ENCODE measurements around the gene ZFAND2A. TPM values are rescaled to one million over a fixed set of nuclear protein-coding genes. Genes with fewer than 3 reads are reported as not detected.
"Not testable (repeated sequence)": the region's sequence is repeated elsewhere in the genome, so short reads cannot be mapped to it uniquely, and the experiment has no call there.

Gene ZFAND2A, protein sequence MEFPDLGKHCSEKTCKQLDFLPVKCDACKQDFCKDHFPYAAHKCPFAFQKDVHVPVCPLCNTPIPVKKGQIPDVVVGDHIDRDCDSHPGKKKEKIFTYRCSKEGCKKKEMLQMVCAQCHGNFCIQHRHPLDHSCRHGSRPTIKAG
- 39.0 and 50.7 TPM in 2 replicates for total RNA-seq (2014; rRNA removed; shearing (Covaris generic))

DNA sequence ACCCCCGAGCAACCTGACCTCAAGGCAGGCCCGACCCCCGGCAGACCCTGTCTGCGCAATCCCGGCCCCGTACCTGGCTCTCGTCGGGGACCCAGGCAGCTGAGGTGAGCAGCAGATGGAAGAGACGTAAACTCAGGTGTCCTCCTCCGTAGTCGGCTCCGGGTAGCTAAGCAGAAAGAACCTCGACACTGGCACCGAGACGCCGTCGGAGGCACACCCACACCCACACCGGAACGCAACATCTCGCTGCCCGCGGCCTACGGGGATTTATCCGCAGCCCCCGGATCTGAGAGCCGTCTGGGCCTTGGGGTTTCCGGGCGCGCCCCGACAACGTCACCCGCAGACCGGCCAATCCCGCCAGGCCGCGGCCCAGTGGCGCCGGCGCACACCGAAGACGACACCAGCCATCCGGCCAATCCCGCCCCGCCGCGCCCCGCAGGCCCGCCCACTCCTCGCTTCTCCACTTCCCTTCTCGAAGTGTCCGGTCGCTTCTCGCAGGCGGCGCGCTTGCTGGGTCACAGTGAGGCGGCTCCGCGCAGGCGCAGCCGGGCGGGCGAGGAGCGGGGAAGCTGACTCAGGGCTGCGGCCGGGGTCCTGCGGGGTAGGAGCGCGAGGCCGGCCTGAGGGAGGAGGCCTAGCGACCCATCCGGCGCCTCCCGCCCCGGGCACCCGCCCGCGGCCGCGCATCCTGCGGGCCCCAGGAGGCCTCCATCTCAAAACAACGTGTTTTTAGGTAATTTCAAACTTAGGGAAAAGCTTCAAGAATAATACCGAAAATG lies at the start of gene ZFAND2A:
Gene ZFAND2A (minus strand): TSS at position 306 of the 779 bp plus-strand sequence. CDS start 1,984 bp downstream, outside the sequence.
- DNase-seq (ENCODE audit: low read depth) = peak; percentile 98

DNA sequence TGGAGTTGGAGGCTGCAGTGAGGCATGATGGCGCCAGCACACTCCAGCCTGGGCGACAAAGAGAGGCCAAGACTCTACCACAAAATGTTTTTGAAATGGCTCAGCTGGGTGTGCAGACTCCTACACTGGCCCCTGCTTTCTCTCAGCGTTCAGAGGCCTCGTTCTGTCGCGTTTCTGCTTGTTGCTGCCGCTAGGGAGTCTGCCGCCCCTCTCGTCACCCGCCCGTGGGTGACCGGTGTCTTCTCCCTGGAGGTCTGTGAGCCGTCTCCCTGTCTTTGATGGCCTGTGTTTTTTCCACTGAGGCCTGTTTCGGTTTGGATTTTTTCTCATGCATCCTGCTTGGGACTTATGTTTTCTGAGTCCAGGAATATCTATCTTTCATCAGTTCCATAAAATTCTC lies 49.1 kb upstream of the ZFAND2A start:
- DNase-seq (ENCODE audit: low read depth) = no peak

DNA sequence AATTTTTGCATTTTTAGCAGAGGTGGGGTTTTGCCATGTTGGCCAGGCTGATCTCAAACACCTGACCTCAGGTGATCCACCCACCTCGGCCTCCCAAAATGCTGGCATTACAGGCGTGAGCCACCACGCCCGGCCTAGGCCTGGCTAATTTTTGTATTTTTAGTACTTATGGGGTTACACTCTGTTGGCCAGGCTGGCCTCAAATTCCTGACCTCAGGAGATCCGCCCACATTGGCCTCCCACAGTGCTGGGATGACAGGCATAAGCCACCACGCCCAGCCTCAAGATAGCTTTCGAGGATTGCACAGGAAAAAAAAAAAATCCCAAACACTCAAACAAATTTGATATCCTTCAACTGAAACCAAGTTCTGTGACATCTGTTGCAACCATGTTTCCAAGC lies 45.7 kb upstream of the ZFAND2A start:
- not testable (repeated sequence) for DNase-seq (ENCODE audit: low read depth)

DNA sequence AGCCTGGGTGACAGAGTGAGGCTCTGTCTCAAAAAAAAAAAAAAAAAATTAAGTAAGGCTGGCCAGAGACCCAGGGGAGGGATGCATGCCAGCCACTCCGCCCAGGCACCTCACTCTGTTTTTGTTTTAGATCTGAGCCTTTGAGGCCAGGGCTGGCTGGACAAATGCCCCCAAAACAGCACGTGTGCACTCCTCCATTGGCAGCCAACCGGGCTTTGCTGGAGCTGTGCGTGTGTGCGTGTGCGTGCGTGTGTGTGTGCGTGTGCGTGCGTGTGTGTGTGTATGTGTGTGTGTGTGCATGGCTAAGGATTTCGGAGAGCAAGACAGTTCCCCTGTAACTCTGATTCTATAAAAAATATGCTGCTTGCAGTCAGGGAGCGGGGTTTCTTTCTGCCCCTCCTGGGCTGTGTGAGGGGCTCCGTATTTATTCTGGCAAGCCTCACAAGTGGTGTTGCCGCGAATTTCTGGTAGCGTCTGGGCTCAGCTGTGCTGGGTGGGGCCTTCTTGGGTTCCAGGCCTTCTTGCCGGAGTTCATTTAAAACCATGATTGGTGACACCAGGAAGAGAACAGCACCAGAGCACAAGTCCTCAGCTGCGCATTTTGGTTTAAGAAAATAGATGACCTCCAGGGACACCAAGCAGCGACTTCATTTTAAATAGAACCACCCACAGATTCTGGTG lies 44.6 kb upstream of the ZFAND2A start:
- no peak for DNase-seq (ENCODE audit: low read depth)

DNA sequence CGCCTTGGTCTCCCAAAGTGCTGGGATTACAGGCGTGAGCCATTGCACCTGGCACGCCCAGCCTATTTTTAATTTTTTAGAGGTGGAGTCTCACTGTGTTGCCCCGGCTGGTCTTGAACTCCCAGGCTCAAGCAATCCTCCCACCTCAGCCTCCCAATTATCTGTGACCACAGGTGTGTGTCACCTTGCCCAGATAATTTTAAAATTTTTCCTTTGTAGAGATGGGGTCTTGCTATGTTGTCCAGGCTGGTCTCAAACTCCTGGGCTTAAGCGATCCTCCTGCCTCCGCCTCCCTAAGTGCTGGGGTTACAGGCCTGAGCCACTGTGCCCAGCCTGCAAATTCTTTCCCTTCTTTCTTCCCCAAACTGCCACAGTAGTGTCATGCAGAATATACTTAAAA lies 42.9 kb upstream of the ZFAND2A start:
- not testable (repeated sequence) for DNase-seq (ENCODE audit: low read depth)

DNA sequence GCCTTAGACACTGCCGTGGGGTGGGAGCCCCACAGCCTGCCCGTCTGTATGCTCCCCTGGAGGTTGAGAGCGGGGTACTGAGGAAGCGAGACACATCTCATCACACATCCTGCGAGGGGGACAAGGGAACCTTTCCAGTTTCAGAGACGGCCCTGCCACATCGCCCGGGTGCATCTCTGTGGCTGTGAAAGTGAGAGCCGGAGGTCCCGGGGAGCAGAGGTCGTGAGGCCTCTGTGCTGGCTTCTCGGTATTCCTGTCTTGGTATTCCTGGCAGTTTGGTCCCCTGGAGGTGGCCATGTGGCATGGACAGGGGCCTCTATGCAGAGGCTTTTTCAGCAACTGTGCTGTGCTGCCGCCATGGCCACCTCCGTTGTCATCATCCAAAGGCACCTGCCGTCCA lies 41.9 kb upstream of the ZFAND2A start:
- no peak for DNase-seq (ENCODE audit: low read depth)

DNA sequence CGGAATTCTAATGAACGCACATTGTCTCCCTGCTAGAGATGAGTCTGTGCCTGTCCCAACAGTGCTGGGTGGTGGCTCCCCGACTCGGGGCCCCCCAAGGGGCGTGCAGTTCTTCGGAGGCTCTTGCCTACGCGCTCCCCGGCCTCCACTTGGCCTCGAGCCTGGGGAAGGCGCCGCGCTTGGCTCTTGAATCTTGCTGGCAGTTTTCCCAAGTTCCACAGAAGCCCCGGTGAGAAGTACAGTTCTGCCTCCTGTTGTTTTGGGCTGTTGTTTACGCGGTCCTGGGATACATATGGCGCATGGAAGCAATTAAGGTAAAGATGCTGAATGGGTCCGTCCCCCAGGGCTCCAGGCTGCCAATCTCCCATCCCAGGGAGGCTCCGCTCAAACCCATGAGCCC lies 40.0 kb upstream of the ZFAND2A start:
- peak; percentile 24 for DNase-seq (ENCODE audit: low read depth)

DNA sequence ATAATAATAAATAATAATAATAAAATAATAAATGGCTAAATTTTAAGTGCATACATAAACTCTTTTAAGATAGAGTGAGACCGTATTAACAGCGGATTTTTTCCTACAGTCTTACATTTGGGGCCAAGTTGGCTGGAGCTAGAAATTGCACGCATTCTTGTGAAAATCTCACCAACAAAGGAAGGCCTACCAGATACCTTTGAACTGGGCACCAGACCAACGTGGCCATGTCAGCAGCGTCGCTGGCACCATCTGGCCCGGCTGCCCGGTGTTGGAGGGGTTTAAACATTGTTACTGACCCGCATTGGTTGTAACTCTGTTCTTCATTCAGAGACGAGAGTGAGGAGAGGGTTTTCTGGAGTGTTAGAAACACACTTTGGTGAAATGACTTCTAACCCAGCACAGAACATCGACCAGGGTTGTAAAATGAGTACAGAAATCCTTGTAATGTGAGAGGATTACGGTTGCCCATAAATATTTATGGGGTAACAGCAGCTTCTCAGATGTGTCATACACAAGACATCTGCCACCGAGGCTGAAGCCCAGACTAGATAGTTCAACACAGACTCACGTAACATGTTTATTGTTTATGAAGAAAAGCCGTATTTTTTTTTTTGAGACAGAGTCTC lies 38.1 kb upstream of the ZFAND2A start:
- DNase-seq (ENCODE audit: low read depth) = peak; percentile 88

DNA sequence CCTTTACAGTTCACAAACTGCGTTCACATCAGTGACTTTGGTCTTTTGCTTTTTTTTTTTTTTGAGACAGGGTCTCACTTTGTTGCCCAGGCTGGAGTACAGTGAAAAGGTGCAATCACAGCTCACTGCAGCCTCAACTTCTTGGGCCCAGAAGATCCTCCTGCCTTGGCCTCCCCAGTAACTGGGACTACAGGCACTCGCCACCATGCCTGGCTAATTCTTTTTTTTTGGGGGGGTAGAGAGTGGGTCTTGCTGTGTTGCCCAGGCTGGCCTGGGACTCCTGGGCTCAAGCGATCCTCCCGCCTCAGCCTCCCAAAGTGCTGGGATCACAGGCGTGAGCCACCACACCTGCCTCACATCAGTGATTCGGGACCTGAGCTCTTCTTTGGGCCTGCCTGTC lies 37.0 kb upstream of the ZFAND2A start:
- no peak for DNase-seq (ENCODE audit: low read depth)

DNA sequence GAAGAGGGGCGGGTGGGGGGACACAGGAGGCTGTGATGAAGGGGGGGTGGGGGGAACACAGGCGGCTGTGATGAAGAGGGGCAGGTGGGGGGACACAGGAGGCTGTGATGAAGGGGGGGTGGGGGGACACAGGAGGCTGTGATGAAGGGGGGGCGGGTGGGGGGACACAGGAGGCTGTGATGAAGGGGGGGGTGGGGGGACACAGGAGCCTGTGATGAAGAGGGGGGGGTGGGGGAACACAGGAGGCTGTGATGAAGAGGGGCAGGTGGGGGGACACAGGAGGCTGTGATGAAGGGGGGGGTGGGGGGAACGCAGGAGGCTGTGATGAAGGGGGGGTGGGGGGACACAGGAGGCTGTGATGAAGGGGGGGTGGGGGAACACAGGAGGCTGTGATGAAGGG lies 36.4 kb upstream of the ZFAND2A start:
- DNase-seq (ENCODE audit: low read depth) = not testable (repeated sequence)

DNA sequence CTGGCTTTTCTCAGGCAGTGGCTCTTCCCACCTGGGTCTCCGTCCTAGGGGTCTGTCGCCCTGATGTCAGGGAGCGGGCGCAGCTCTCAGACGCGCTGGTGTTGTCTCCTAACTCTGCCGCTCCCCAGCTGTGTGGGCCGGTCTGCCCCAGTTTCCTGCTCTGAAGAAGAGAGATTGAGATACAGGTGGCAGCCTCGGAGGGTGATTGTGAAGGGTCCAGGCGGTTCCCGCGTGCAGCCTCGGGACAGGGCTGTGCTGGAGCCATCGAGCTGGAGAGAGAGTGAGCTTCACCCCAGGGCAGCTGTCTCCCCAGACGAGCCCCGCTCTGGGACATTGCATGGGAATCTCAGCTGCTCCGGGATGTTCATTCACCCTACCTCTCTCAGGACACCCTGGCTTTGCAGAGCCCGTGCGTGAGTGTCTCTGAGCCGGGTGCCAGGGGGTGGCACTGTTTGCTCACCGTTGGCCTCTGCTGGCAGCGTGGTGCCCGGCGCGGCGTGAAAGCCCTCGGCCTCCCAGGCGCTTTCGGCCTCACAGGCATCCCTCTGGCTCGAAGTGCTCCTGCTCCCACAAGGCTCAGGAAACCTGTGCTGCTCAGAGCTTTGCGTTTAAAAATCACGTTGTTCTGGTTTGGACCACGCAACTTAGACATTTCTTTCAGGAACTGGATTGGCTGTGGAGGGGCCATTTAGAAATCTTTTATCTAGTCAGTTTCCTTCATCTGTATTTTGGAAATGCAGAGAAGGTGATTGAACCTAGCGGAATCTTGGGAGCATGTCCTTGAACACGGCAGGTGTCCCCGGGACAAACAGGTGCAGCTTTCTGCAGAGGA lies 33.8 kb upstream of the ZFAND2A start:
- DNase-seq (ENCODE audit: low read depth) = peak; percentile 74

DNA sequence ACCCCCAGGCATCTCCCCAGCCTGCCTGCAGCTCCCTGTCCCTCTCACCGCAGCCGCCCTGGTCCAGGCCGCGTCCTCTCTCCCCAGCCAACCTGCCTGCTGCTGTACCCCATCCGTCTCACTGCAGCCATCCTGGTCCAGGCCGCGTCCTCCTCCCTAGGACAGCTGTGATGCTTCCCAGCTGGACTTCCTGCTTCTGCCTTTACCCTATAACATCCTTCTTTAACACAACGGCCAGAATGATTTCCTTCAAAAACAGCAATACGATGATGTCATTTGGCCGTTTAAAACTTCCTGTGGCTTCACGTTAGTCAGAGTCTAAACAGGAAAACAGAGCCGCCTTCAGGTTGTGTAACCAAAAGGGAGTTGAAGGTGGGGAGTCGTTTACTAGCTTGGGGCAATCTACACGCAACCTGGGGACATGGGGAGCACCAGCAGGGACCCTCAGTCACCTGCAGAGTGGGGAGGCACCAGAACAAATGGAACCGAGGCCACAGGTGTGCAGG lies 32.2 kb upstream of the ZFAND2A start:
- DNase-seq (ENCODE audit: low read depth) = peak; percentile 79

DNA sequence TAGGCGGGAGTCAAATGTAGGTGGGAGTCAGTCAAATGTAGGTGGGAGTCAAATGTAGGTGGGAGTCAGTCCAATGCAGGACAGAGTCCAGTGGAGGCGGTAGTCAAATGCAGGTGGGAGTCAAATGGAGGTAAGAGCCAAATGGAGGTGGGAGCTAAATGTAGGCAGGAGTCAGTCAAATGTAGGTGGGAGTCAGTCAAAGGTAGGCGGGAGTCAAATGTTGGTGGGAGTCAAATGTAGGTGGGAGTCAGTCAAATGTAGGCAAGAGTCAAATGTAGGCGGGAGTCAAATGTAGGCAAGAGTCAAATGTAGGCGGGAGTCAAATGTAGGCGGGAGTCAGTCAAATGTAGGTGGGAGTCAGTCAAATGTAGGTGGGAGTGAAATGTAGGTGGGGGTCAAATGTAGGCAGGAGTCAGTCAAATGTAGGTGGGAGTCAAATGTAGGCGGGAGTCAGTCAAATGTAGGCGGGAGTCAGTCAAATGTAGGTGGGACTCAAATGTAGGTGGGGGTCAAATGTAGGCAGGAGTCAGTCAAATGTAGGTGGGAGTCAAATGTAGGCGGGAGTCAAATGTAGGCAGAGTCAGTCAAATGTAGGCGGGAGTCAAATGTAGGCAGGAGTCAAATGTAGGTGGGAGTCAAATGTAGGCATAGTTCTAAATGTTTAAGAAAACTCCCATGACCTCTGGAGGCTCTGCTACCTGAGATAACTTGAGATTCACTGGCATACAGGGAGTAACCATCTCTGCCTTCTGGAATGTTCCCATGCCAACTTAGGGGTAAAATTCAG lies 30.2 kb upstream of the ZFAND2A start:
- DNase-seq (ENCODE audit: low read depth) = no peak

DNA sequence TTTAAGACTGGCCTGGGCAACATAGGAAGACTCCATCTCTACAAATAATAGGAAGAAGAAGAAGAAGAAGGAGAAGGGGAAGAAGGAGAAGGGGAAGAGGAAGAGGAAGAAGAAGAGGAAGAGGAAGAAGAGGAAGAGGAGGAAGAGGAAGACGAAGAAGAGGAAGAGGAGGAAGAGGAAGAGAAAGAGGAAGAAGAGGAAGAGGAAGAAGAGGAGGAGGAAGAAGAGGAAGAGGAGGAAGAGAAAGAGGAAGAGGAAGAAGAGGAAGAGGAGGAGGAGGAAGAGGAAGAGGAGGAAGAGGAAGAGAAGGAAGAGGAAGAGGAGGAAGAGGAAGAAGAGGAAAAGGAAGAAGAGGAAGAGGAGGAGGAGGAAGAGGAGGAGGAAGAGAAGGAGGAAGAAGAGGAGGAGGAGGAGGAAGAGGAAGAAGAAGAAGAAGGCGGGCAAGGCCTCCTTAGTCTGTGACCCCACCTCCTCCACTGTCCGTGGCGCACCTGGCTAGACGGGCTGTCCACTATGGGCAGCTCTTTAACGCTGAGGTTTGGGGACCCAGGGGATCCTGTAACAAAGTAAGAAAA lies 28.8 kb upstream of the ZFAND2A start:
- DNase-seq (ENCODE audit: low read depth) = no peak

DNA sequence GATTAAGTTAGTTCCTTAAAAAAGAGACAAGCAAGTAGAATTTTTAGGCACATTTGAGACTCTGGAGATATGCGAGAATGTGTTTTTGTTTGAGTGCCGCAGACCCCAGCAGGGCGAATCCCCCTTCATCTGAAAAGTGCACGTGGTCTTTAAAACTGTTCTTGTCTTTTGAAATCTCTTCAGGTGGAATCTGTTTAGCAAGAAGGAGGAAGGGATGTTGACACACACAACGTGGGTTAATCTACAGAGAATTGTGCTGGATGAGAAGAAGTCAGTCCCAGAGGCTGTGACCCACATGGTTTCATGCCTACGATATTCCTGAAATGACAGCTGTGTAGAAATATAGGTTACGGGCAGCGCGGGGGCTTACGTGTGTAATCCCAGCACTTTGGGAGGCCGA lies 27.1 kb upstream of the ZFAND2A start:
- DNase-seq (ENCODE audit: low read depth) = no peak

DNA sequence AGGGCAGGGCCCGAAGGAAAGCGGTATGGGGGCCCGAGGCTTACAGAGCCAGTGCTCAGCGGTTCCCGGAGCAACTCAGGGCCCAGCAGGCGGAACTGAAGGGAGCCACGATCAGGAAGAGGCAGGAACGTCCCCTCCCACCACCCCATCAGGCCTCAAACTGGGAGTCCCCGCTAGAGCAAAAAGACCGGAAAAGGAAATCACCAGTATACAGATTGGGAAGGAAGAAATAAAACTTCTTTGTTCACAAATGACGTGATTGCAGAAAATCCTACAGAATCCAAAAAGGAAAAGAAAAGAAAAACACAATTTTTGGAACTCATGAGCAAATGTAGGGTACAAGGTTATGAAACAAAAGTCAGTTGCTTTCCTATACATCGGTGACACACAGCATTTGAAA lies 21.6 kb upstream of the ZFAND2A start:
- DNase-seq (ENCODE audit: low read depth) = no peak

DNA sequence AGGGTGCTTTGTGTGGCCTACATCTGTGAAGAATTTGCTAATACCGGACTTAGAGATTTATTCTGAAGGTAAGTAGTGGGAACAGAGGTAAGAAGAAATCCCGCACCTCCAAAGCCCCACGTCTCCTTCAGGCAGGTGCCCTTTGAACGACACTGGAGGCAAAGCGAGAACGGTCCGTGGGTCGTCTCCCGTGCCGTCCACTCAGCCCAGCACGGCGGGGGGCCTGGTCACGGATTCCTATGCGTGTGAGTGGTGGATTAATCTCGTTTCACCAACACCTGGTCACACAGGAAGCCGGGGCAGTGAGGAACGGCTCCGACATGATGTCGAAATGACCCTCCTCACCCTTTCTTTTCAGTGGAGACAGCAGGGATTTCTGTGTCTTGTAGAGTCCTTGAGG lies 21.0 kb upstream of the ZFAND2A start:
- no peak for DNase-seq (ENCODE audit: low read depth)

DNA sequence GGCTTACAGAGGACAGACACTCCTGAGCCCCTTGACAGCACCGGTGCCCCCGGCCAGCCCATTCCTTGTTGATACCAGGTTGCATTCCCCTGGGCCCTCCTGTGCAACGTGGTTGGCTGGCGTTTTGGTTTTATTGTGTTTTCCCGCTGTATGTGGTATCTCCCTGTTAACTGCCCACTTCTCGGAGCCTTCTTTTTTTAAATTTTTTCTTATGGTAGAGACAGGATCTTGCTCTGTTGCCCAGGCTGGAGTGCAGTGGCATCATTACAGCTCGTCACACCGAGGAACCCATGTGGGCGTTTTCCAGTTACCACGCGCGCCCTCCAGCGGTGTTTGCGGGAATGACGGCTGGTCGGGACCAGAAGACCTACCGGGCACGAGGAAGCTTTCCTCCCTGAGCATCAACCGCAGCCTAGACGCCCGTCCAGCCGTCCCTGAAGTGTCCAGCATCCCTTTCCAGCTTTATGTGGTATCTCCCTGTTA lies 16.9 kb upstream of the ZFAND2A start:
- peak; percentile 19 for DNase-seq (ENCODE audit: low read depth)

DNA sequence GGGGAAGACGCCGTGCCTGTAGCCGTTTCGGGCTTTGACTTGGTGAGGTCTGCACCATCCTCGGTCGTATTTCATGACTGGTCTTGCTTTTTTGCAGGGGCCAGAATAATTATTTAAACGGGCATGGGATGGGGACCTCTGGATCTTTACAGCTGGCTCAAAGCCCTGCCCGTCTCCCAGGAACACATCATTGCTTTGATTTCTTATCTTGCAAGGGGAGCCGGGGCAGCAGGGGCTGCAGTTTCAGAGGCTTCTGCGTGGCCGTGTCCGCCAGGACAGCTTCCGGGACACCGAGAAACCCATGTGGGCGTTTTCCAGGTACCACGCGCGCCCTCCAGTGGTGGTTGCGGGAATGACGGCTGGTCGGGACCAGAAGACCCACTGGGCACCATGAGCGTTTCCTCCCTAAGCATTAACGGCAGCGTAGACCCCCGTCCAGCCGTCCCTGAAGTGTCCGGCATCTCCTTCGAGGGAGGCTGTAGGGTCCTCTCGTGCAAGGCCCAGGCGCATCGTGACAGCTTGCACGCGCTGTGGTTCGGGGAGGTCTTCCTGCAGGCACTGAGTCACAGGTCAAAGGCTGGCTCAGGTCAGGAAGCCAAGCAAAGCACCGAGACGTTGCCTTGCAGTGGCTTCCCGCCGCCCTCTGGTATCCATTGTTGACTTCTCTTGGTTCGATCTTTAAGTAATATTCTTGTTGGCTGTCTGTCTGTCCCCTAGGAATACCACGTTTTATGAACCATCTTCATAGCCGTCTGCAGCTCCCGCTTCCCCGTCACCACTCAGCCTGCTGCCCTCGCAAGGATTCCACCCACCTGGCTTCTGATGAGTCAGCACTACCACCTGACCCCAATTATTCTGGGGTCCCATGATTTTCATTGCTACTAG lies 16.2 kb upstream of the ZFAND2A start:
- DNase-seq (ENCODE audit: low read depth) = peak; percentile 65
